Renal cortex interstitium (tissue), 11 donors: ENCODE data around the gene PLPP1. TPM values are rescaled to one million over a fixed set of nuclear protein-coding genes. Genes with fewer than 3 reads are reported as not detected.

ENCODE experiments used
- DNase-seq, 11 donors: peaks; one replicate each; pipeline ENCODE4 v3.0.0-alpha.2; 2013; ENCODE audit warnings: low read depth in 9 of 11, low spot score in 4 of 11; ENCODE audit errors: extremely low read depth in 1 of 11
- polyA plus RNA-seq, 3 donors: library from polyadenylated mRNA; unstranded; fragments of 120-200 nt; gene quantifications; one replicate each; pipeline ENCODE4 v1.2.1, GENCODE V29; 2013; ENCODE audit not compliant: insufficient read length in 3 of 3

Gene PLPP1
- polyA plus RNA-seq, 3 donors = 79.3 to 96.4 (median 83.1) TPM

DNA sequence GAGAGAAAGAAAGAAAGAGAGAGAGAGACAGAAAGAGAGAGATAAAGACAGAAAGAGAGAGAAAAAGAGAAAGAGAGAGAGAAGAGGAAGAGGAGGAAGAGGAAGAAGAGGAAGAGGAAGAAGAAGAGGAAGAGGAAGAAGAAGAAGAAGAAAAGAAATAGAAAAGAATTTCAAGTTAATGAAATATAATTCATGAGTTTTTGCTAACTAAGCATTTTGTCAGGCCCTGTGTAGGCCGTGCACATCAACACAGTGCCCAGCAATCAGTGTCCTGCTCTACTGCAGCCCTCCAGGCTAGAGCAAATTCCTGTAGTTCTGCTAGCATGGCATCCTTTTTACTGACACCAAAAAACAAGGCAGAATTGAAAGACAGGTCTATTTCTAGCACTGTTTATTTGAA, 62.1 kb downstream of the PLPP1 start:
- no peak for DNase-seq

DNA sequence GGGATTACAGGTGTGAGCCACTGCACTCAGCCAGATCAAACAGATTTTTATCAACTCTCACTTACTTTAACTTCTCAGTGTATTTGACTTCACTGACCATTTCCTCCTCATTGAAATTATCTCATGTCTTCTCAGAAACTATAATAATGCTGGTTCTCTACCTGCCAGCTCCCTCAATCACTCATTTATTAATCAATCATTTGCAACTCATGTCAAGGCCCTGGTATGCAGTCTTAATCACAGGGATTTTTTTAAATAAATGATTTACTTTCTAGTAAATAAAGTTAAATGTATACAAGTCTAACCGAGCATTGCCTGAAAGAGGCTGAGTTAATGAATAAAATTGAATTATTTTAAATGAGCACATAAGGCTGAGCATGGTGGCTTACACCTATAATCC, 63.3 kb downstream of the PLPP1 start:
- no peak for DNase-seq

DNA sequence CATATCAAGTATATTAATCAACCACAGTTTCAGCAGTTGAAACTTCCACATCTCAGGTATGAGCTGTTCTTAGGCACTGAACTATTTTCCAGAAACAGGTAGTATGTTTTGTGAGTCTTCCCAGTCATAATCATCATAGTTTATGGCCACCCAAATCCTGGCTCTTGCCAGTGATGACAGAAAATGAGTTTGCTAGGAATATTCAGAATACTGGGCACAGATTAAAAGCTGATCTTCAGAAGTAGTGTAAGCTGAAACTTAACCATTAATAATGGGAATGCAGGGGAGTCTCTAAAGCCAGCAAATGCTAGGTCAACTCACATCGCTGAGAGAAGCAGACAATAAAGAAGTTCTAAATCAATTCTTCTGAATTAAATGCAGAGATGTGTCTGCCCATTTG, 64.5 kb downstream of the PLPP1 start:
- DNase-seq = no peak

DNA sequence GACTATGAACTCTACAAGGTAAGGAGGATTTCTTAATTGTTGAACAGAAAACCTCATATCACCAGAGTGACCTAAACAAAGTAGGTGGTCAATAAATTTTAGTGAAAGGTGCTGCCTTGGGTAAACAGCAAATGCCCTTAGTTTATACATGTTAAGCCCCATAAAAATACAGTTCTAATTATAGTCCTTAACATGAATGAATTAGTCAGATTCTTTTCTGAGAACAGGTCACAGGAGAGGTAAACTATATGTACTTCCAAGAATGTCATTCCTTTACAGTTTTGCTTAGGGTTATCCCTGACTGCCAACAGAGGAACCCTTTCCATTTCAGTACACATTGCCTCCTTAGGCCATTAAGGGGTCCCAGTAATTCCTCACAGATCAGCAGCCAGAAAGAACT, 64.9 kb downstream of the PLPP1 start:
- no peak for DNase-seq

DNA sequence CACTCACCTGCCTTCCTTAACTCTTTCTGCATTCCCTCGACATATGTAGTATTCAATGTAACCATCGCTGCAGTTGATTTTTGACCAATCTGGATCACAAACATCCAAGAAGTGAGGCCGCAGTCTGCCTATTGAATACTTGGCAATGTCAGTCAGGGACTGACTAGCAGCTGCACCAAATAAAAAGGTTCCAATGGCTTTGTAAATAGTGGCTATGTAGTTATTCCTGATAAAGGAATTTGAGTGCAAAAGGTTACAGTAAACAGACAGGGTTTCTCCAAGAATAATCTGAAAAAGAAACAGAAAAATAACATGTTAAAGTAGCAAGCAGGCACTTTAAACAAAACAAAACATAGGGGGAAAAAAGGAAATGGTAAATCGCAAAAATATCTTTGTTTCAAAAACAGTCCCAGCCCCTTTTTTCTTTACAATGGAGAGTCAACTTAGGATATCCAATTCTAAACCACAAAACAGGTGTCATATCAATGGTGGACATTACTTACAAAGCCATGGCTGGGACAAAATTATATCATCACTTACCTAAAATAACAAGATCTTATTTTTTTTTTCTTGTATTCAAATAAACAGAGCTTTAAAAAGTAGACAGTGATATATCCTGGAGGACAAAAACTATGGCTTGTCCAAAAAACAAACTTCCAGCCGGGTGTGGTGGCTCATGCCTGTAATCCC, 66.8 kb downstream of the PLPP1 start:
- DNase-seq = peak in 3 of 11 donors; percentile 16 to 25 (median 17)

DNA sequence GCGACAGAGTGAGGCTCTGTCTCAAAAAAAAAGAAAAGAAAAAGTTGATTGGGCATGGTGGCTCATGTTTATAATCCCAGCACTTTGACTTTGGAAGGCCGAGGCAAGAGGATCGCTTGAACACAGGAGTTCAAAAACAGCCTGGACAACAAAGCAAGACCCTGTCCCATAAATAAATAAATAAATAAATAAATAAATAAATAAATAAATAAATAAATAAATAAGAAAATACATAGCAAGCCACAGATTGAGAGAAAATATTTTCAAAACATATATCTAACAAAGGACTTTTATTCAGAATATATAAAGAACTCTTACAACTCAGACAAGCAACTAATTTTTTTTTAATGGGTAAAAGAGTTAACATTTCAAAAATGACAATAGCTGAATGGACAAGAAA, 71.2 kb downstream of the PLPP1 start:
- no peak for DNase-seq

DNA sequence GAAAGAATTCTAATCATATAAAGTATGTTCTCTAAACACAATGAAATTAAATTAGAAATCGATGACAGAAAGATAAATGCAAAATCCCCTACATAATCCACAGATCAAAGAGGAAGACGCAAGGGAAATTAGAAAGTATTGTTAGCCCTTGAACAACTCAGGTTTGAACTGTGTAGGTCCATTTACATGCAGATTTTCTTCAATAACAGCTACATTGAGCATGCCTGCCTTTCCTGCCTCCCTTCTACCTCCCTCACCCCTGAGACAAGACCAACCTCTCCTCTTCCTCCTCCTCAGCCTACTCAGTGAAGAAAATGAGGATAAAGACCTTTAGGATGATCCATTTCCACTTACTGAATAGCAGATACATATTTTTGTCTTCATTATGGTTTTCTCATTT, 75.2 kb downstream of the PLPP1 start:
- DNase-seq = no peak

DNA sequence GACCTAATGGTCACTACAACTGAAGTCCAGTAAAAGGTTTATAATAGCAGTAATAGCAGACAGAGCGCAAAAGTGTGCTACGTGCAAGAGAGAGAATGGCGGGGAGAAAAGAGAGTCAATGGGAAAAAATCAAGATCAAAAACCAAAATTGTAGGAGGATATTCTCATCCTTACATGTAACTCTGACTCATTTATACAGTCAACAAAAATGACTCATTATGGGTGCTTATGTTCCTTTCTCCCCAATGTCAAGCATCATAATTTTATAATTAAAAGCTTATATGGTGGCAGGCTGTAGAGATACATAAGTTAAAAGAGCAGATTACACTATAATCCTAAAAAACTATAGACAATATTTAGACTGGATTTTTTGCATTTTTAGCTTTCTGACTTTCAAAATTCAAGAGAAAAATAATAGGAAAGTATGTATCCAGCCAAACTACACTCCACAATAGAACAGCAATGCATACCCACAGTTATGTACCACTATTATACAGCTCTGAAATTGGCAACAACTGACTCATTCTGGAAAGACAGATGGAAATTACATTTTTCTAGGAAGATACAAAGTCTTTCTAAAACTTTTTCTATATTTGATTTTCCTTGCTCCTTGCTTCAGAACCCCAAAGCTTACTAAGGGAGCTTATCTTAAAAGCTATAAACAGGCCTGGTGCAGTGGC, 78.4 kb downstream of the PLPP1 start:
- no peak for DNase-seq

DNA sequence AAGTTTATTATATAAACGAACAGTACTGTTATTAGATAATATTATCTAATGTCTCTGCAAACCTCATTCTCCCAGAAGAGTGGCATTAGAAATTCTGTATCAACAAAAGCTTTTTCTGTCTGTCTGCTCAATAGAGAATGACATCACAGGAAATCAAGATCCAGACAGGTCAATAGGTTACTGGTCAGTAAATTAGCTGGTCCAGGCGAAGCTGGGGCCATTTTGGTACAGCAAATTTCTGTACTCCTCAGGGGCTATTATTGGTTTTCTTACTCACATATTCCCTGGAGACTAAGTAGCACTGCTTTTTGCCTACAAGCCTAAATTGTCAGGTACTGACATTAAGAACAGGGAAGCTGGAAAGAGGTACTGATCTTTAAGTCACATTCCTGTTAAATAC, 80.5 kb downstream of the PLPP1 start:
- DNase-seq = no peak

DNA sequence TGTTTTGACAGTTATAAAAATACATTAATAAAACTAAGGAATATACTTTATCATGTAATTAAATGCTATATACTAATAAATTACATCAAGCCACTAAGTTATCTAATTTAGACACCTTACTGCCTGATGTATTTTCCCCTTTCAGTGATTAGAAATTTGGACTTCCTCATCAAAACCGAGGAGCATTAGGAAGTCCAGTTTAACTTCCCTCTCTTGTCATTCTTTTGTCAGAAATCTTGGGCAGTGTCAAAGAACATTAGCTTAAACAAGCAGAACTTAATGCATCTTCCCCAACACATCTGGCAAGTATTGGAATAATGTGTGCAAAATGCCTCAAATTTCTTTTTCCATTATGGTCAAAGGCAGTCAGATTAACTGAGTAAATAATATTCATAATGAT, 81.6 kb downstream of the PLPP1 start:
- DNase-seq = no peak

DNA sequence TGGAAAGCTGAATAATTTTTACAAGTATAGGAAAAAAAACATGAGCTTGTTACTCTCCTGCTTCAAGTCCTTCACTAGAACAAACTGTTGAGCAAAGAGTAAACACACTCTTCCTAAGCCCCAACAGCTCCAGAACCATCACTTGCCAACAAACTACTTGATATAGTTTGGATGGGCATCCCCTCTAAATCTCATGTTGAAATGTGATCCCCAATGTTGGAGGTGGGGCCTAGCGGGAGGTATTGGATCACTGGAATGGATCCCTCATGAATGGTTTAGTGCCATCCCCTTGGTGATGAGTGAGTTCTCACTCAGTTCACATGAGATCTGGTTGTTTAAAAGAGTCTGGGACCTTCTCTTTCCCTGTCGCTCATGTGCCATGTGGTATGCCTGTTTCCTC, 82.8 kb downstream of the PLPP1 start:
- no peak for DNase-seq

DNA sequence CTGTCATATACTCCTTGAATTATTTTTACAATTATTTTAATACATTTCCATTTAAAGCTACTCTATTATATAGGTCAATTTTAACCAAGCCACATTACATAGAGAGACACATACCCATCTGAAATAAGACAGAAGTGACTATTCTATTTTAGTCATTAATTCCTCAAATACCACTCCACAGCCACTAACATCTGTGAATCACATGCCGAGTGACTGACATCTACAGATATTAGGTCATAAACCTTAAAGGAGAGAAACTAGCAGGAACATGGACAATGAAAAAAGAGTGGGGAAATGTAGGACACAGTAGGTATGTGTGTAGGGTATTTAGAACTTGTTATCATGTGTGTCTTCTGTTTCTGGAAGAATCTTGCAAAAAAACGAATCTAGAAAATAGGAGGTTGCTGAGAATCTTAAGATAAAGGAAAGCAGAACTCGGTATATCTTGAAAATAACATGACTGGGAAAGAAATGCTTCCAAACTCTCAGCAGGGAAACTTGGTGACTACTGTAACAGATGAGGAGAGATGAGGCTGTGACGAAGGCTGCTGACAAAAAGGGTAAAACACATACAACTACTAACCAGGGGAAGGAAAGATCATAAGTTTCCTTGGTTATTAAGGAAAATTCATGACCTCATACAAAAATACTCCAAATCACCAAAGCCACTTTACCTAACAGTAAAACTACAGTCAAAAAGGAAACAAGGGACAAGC, 84.6 kb downstream of the PLPP1 start:
- DNase-seq = no peak

DNA sequence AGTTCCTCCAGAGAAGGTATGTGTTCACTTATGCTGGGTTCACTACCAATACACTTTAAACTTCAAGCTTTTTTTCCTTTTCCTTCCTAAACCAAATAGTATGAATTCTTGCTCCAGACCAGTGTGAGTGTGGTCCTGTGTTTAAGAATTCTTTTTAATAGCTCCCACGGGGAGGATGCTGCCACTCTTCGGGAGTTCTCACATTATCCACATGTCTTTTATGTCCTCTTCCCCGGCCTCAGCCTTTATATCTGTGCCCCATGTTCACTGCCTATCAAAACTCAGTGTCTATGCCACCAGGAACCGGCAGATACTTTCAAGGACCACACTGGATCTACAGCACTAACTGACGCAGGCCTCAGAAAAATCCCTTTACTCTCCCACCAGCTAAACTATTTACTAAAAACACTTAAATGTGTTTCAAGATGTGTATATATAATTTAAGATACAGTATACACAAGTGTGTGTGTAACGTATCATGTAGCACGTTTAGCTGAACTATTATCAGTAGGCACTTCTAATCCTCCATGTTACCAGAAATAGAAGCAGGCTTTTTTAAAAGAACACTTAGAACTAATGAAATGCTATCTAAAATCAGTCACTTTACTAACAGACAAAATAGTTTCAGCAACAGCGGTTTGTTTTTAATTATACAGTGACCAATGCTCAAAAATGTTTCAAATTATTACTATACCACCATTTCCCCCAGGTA, 88.0 kb downstream of the PLPP1 start:
- no peak for DNase-seq

DNA sequence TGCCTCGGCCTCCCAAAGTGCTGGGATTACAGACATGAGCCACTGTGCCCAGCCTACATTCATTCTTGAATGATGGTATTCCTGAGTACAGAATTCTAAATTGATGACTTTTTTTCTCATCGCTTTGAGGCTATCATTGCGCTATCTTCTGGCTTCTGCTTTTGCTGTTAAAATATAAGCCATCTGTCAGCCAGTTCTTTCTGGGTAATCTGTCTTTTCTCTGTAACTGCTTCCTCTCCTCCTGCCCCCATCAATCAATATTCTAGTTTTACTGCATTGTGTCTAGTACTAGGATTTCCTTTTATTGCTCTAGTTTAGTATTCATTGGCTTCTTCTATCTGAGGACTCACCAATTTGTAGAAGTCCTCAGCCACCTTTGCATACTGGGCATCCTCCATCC, 89.0 kb downstream of the PLPP1 start:
- no peak for DNase-seq

DNA sequence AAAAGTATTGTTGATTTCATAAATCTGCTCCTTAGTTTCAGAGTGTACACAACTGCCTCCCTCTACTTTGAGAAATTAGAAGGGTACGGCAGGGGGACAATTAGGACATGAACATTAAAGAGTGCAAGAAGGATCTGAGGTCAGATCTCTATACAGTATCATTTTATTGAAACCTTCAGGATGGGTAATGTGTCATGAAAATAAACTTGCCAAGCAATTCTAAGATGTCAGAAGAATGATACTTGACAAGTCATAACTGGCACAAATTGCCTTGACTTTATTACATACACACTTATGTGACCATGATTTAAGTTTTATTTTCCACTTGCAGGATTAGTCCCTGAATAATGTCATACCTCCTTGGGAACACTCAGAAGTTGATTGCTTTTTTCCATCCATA, 92.8 kb downstream of the PLPP1 start:
- no peak for DNase-seq

DNA sequence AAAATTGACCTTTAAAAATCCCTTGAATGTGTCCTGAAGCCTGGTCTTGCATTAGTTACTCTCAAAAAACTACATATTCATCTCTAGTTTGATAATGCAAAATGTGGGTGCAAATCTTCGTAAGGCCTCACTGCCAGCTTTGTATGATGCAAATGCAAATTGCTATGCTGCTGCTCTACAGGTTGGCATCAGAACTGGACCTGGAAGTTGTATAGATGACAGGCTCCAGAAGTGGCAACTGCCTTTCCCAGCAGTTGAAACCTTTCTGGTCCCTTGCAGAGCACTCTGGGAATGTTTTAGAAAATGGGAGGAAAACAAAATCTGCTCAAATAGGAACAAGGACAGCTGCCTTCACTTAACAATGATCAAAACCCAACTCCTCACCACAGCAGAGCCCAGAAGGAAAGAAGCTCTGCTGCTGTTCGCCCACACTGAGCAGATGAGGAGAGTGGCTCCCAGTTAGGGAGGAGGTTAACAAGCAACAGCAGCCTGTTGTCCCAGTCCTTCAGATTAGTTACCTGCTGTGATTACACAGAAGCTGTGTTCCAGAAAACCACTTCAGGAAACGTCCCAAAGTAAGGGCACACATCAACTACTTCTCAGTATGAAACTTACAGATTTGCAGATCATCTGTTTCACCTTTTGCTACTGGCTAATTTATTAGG, 93.5 kb downstream of the PLPP1 start:
- no peak for DNase-seq

DNA sequence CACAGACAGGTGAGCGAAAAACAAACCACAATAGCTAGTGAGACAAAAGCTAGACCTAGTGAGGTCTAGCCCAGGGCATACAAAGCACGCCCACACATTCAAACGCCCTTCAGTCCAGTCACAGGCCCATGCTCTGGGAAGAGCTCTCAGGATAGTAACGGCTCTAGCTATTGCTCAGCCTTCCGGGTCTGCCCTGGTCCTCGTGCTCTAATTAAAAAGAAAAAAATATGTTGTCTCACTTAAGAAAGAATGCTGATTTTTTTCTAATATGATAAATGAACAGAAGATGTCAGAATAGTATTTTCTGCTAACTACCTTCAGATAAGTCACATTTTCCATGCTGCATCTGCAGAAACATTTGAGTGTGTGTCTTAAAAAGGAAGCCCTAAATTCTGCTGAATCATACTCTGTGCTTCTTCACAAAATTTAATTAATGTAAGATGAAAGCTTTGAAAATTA, 94.5 kb downstream of the PLPP1 start:
- no peak for DNase-seq

DNA sequence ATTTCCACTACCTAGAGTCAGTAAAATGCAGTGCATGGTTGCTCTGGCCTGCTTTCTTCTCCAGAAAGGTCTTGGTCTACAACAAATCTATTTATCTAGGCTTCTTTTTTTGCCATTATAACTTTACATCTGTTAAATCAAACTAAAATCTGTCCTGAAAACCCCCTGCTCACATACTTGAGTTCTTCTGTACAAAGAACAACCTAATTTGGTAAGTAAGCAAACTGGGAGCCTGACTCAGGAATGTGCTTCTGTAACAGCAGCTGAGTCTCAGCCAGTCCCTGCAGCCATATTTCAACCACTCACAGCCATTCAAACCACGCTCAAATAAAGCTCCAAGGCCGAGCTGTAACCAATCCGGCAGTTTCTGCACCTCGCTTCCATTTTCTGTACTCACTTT, 95.8 kb downstream of the PLPP1 start:
- DNase-seq = peak in 9 of 11 donors; percentile 38 to 77 (median 59)

DNA sequence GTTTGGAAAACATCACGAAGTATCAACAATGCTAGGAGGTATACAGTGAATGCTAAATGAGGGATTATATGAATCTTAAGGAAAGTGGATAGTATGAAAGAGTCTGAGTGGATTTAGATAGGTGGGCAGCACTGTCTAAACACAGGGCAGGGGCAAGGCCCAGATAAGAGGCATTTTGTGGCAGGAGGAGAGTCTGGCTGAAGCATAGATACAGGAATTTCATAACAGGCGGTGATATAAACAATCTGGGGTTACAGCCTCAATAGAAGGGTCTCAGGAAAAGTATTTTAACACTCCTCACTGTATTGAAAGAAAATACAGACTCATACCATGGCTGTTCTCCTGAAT, 96.9 kb downstream of the PLPP1 start:
- no peak for DNase-seq
